SK-N-SH (cell line): Measurements from ENCODE around the gene ANKRD40. TPM values are rescaled to one million over a fixed set of nuclear protein-coding genes. Genes with fewer than 3 reads are reported as not detected.

Experiments
- CTCF ChIA-PET: fragments of 300-600, 350-600 bp; formaldehyde crosslinking; extraction: SDS; loops from one replicate; lab custom pipeline; 2021; lab: Yijun Ruan, JAX
- POLR2A ChIA-PET: fragments of 350-600 bp; sonication (Branson Sonifier 250); formaldehyde crosslinking; extraction: SDS; loops from one replicate; lab custom pipeline; 2020; ENCODE audit warnings: antibody characterized with exemption, inconsistent platforms; lab: Yijun Ruan, JAX
- DNase-seq: peaks from one replicate; pipeline ENCODE4 v3.0.0; 2012
- H2AFZ ChIP-seq: fragments of 200-600 bp; sonication (generic); 2 replicates; pipeline ENCODE4 v1.8.1; 2016; ENCODE audit warnings: antibody characterized with exemption, mild to moderate bottlenecking, low read depth
- H3F3A ChIP-seq: fragments of 200-600 bp; sonication (generic); replicated peaks from 2 replicates; pipeline ENCODE3; 2016; ENCODE audit warnings: antibody characterized with exemption, mild to moderate bottlenecking; ENCODE audit not compliant: insufficient read depth
- H3K27ac ChIP-seq, 2 experiments: fragments of 200-500 bp in 1 of 2; fragments of 200-600 bp in 1 of 2; sonication (Bioruptor generic) in 1 of 2; sonication (generic), shearing (Covaris generic) in 1 of 2; 2 replicates each; pipeline versions ENCODE4 v1.5.1 to v1.6.1; 2014 to 2016; ENCODE audit warnings: low read depth in 2 of 2, inconsistent platforms in 1 of 2, low read length in 1 of 2, mild to moderate bottlenecking in 1 of 2, mixed read lengths in 1 of 2
- H3K27me3 ChIP-seq: fragments of 200-600 bp; sonication (generic), shearing (Covaris generic); 2 replicates; pipeline ENCODE4 v1.6.1; 2016; ENCODE audit warnings: mixed run types; ENCODE audit not compliant: insufficient read depth
- H3K36me3 ChIP-seq, 2 experiments: fragments of 200-500 bp in 1 of 2; fragments of 200-600 bp in 1 of 2; sonication (Bioruptor generic) in 1 of 2; sonication (generic) in 1 of 2; replicated peaks in 1 of 2; 2 replicates each; pipeline versions ENCODE3 to v1.5.1; 2014 to 2016; ENCODE audit warnings: low read length in 1 of 2, mild to moderate bottlenecking in 1 of 2; ENCODE audit not compliant: insufficient read depth in 2 of 2, control insufficient read depth in 1 of 2
- H3K4me1 ChIP-seq, 2 experiments: fragments of 200-500 bp in 1 of 2; fragments of 200-600 bp in 1 of 2; sonication (Bioruptor generic) in 1 of 2; sonication (generic), shearing (Covaris generic) in 1 of 2; 2 replicates each; pipeline versions ENCODE4 v1.5.1 to v1.6.1; 2014 to 2016; ENCODE audit warnings: low read depth in 1 of 2, low read length in 1 of 2, mixed run types in 1 of 2; ENCODE audit not compliant: insufficient read depth in 2 of 2, control insufficient read depth in 1 of 2
- H3K4me2 ChIP-seq: fragments of 200-600 bp; sonication (generic), shearing (Covaris generic); 2 replicates; pipeline ENCODE4 v1.6.1; 2017; ENCODE audit warnings: mixed run types
- H3K4me3 ChIP-seq, 2 experiments: fragments of 200-500 bp in 1 of 2; fragments of 200-600 bp in 1 of 2; sonication (Bioruptor generic) in 1 of 2; sonication (generic), shearing (Covaris generic) in 1 of 2; 2 replicates each; pipeline versions ENCODE4 v1.5.1 to v1.8.1; 2014 to 2016; ENCODE audit warnings: low read depth in 2 of 2, inconsistent platforms in 1 of 2, low read length in 1 of 2, mild to moderate bottlenecking in 1 of 2, mixed read lengths in 1 of 2, moderate library complexity in 1 of 2
- H3K79me2 ChIP-seq: fragments of 200-600 bp; sonication (generic); 2 replicates; pipeline ENCODE4 v1.8.1; 2017; ENCODE audit warnings: mild to moderate bottlenecking; ENCODE audit not compliant: insufficient read depth
- H3K9ac ChIP-seq: fragments of 200-600 bp; sonication (generic); 2 replicates; pipeline ENCODE4 v1.6.1; 2017; ENCODE audit warnings: mixed run types
- H3K9me2 ChIP-seq: fragments of 200-600 bp; sonication (generic); 2 replicates; pipeline ENCODE4 v1.6.1; 2017; ENCODE audit warnings: mixed run types
- H3K9me3 ChIP-seq: fragments of 200-600 bp; sonication (generic); 2 replicates; pipeline ENCODE4 v1.6.1; 2017; ENCODE audit warnings: mixed run types, mild to moderate bottlenecking, moderate library complexity
- H4K20me1 ChIP-seq: fragments of 200-600 bp; sonication (generic); 2 replicates; pipeline ENCODE4 v1.6.1; 2017; ENCODE audit warnings: mild to moderate bottlenecking, mixed run types; ENCODE audit not compliant: insufficient read depth
- CHD2 ChIP-seq: fragments of 150-350 bp; IDR thresholded peaks from 2 replicates; pipeline ENCODE4 v1.6.1; 2018; ENCODE audit warnings: low read length; ENCODE audit not compliant: partially characterized antibody
- FOSL2 ChIP-seq: IDR thresholded peaks from 2 replicates; pipeline ENCODE4 v1.4.0; 2012; ENCODE audit warnings: low read depth, mild to moderate bottlenecking, moderate library complexity, borderline replicate concordance
- JUND ChIP-seq: IDR thresholded peaks from 2 replicates; pipeline ENCODE4 v1.4.0; 2012
- MAX ChIP-seq: IDR thresholded peaks from 2 replicates; pipeline ENCODE4 v1.4.0; 2012; ENCODE audit warnings: low read depth
- MEF2A ChIP-seq: IDR thresholded peaks from 2 replicates; pipeline ENCODE4 v1.4.0; 2012; ENCODE audit warnings: low read depth, borderline replicate concordance
- MXI1 ChIP-seq: IDR thresholded peaks from 2 replicates; pipeline ENCODE4 v1.6.1; 2012; ENCODE audit warnings: mild to moderate bottlenecking, low read depth, low read length, improper control_type of control experiment
- NFIC ChIP-seq: IDR thresholded peaks from 2 replicates; pipeline ENCODE4 v1.4.0; 2012; ENCODE audit warnings: borderline replicate concordance
- NRF1 ChIP-seq: IDR thresholded peaks from 2 replicates; pipeline ENCODE4 v1.6.1; 2012; ENCODE audit warnings: low read depth, mild to moderate bottlenecking, low read length
- PBX3 ChIP-seq: IDR thresholded peaks from 2 replicates; pipeline ENCODE4; 2012
- RAD21 ChIP-seq: IDR thresholded peaks from 2 replicates; pipeline ENCODE4 v1.6.1; 2012; ENCODE audit warnings: mild to moderate bottlenecking, low read length
- RCOR1 ChIP-seq: fragments of 150-350 bp; IDR thresholded peaks from 2 replicates; pipeline ENCODE4 v1.6.1; 2017; ENCODE audit warnings: antibody characterized with exemption, low read length
- REST ChIP-seq: IDR thresholded peaks from 2 replicates; pipeline ENCODE4 v1.6.1; 2012; ENCODE audit warnings: mild to moderate bottlenecking, low read depth, low read length, moderate library complexity
- SIN3A ChIP-seq: IDR thresholded peaks from 2 replicates; pipeline ENCODE4 v1.6.1; 2012; ENCODE audit warnings: low read depth, mild to moderate bottlenecking, low read length, moderate library complexity, borderline replicate concordance
- SMC3 ChIP-seq: IDR thresholded peaks from 2 replicates; pipeline ENCODE4 v1.6.1; 2012; ENCODE audit warnings: low read depth, low read length, improper control_type of control experiment
- TCF12 ChIP-seq: IDR thresholded peaks from 2 replicates; pipeline ENCODE4 v1.4.0; 2012
- TEAD4 ChIP-seq: IDR thresholded peaks from 2 replicates; pipeline ENCODE4 v1.4.0; 2012; ENCODE audit warnings: mild to moderate bottlenecking, borderline replicate concordance; ENCODE audit not compliant: insufficient read depth
- USF1 ChIP-seq: IDR thresholded peaks from 2 replicates; pipeline ENCODE4 v1.4.0; 2012; ENCODE audit warnings: low read depth, borderline replicate concordance
- YY1 ChIP-seq: IDR thresholded peaks from 2 replicates; pipeline ENCODE4 v1.4.0; 2012; ENCODE audit warnings: low read depth, mild to moderate bottlenecking
- WGBS: methylation state at CpG from one replicate; pipeline ENCODE4 v1.1.6; 2017; ENCODE audit warnings: low lambda C conversion rate; 5-methylcytosine and 5-hydroxymethylcytosine counted together
- polyA plus RNA-seq, 3 experiments: library from polyadenylated mRNA; depleted of rRNA; stranded (reverse); fragments of >200 nt; gene quantifications; 2 replicates each; pipeline ENCODE4 v1.2.3, GENCODE V29; 2012

The ANKRD40 gene
- polyA plus RNA-seq, 1 of the 3 experiments (the other 2 are of a cell fraction): 33.6 TPM

- Histone ChIP-seq H3K4me2 (no peak overlapping the region), H3K9ac (no peak overlapping the region), H3K9me2 (no peaks in the 10 kb centered on the region), H3K27me3 (no peaks in the 10 kb centered on the region), H3F3A (peaks cover 6% of the 10 kb centered on the region), H3K9me3 (no peaks in the 10 kb centered on the region), H3K27ac (no peak overlapping the region), H2AFZ (no peak overlapping the region), H3K4me3 (no peak overlapping the region), H3K36me3 (peaks cover 27 to 32% of the 10 kb centered on the region in 2 experiments), H3K4me1 (peaks cover 9 to 12% of the 10 kb centered on the region in 2 experiments; a peak in 2 of 4 replicates), H3K79me2 (no peaks in the 10 kb centered on the region), H4K20me1 (no peaks in the 10 kb centered on the region)
- ChIA-PET POLR2A (no interaction called here), CTCF (interaction anchor here (1.0 to 13.1 kb wide), 6 partner anchors 8 to 126 kb away, joined by 3 to 130 read pairs (median 4); no protein-coding TSS in a partner anchor)
- no peak for DNase-seq
- 95% methylated on average over 24 of the region's 24 CpGs for WGBS
- TF ChIP-seq MAX: no peak
- no peak for TF ChIP-seq FOSL2
Measured at GRCh38 chr17:50676065-50676975, 31.4 kb downstream of the ANKRD40 start.

GRCh38 chr17:50675627-50676026 is 32.1 kb downstream of the ANKRD40 start:
- peaks cover 27 to 32% of the 10 kb centered on the region in 2 experiments for H3K36me3 ChIP-seq
- POLR2A ChIA-PET: no interaction called here
- peaks cover 10 to 13% of the 10 kb centered on the region in 2 experiments; a peak in 2 of 4 replicates for H3K4me1 ChIP-seq
- H3K79me2 ChIP-seq: no peaks in the 10 kb centered on the region
- 92% methylated on average over 7 of the region's 7 CpGs for WGBS
- H3K9ac ChIP-seq: no peak overlapping the region
- no peak for DNase-seq
- no peaks in the 10 kb centered on the region for H3K27me3 ChIP-seq
- H2AFZ ChIP-seq: no peak overlapping the region
- no peaks in the 10 kb centered on the region for H3K9me3 ChIP-seq
- no peaks in the 10 kb centered on the region for H3K9me2 ChIP-seq
- H3K4me3 ChIP-seq: no peak overlapping the region
- no peak overlapping the region for H3K27ac ChIP-seq
- H3K4me2 ChIP-seq: no peak overlapping the region
- peaks cover 12% of the 10 kb centered on the region for H3F3A ChIP-seq
- H4K20me1 ChIP-seq: no peaks in the 10 kb centered on the region
- CTCF ChIA-PET: interaction anchor here (1.0 to 13.1 kb wide), 6 partner anchors 8 to 143 kb away, joined by 3 to 130 read pairs (median 4); partner anchors contain the start of gene EPN3
- TF ChIP-seq MAX (no peak), TEAD4 (no peak), SIN3A (no peak), TCF12 (no peak), SMC3 (no peak), JUND (no peak), NFIC (no peak), RAD21 (no peak), REST (no peak), FOSL2 (no peak), YY1 (no peak), USF1 (no peak), CHD2 (no peak), RCOR1 (no peak), NRF1 (no peak), MXI1 (no peak), PBX3 (no peak), MEF2A (no peak)
